OCI-LY1 (cell line): ENCODE results near the gene ABCC4.

Experiments
- CTCF ChIP-seq: fragments of 200-600 bp; sonication (generic), shearing (Covaris generic); IDR thresholded peaks from 2 replicates; pipeline ENCODE4 v1.5.1; 2017; ENCODE audit warnings: mild to moderate bottlenecking, antibody characterized with exemption, low read length, moderate library complexity, mixed read lengths
- EZH2 ChIP-seq: fragments of 200-600 bp; sonication (generic), shearing (Covaris generic); IDR thresholded peaks from 2 replicates; pipeline ENCODE4 v1.8.0; 2017; ENCODE audit warnings: borderline replicate concordance, mixed run types, mild to moderate bottlenecking, antibody characterized with exemption, low read length, moderate library complexity, mixed read lengths

GRCh38 chr13:95140502-95140901, 160.7 kb downstream of the ABCC4 start:
- no peak for TF ChIP-seq CTCF
- TF ChIP-seq EZH2: no peak
